SK-N-SH treated with all-trans-retinoic acid at 6 μM for 48 hours (cell line): Measurements from ENCODE around the gene SSNA1.
A peak's percentile ranks its signal among the peaks of the same experiment; 100 is the strongest.

ENCODE experiments used
- ATAC-seq: fragments of 200-7000 bp; cut with Tn5 transposase; 3 replicates; pipeline ENCODE4 v1.9.1; 2020; ENCODE audit warnings: mild to moderate bottlenecking, moderate library complexity
- ARNTL ChIP-seq: fragments of 450-650 bp; formaldehyde crosslinking; IDR thresholded peaks from 2 replicates; pipeline ENCODE4 v1.5.0; 2020; ENCODE audit warnings: low read depth, mild to moderate bottlenecking, moderate library complexity, borderline replicate concordance
- BACH2 ChIP-seq: fragments of 250-450 bp; sonication (Bioruptor Pico); IDR thresholded peaks from 2 replicates; pipeline ENCODE4 v1.9.0; 2021; ENCODE audit warnings: mild to moderate bottlenecking, borderline replicate concordance
- CREB5 ChIP-seq: fragments of 250-450 bp; sonication (Bioruptor Pico); IDR thresholded peaks from 2 replicates; pipeline ENCODE4 v1.5.1; 2020; ENCODE audit warnings: low read depth, mild to moderate bottlenecking, moderate library complexity
- CSDC2 ChIP-seq: fragments of 250-450 bp; sonication (Bioruptor Pico); IDR thresholded peaks from 2 replicates; pipeline ENCODE4 v1.5.0; 2020; ENCODE audit warnings: mild to moderate bottlenecking, moderate library complexity
- ESRRG ChIP-seq: fragments of 250-450 bp; sonication (Bioruptor Pico); IDR thresholded peaks from 2 replicates; pipeline ENCODE4 v1.6.1; 2021; ENCODE audit warnings: mild to moderate bottlenecking
- GLIS3 ChIP-seq: fragments of 250-450 bp; sonication (Bioruptor Pico); IDR thresholded peaks from 2 replicates; pipeline ENCODE4 v1.5.0; 2020; ENCODE audit warnings: mild to moderate bottlenecking, moderate library complexity
- ISL1 ChIP-seq: fragments of 250-450 bp; sonication (Bioruptor Pico); IDR thresholded peaks from 2 replicates; pipeline ENCODE4 v2.1.2; 2022; ENCODE audit warnings: mild to moderate bottlenecking, moderate library complexity
- OSR1 ChIP-seq: fragments of 250-450 bp; sonication (Bioruptor Pico); IDR thresholded peaks from 2 replicates; pipeline ENCODE4 v1.8.0; 2022; ENCODE audit warnings: moderate library complexity, mild to moderate bottlenecking, inconsistent platforms
- PPARA ChIP-seq: fragments of 250-450 bp; sonication (Bioruptor Pico); IDR thresholded peaks from 2 replicates; pipeline ENCODE4 v1.5.0; 2020; ENCODE audit warnings: mild to moderate bottlenecking, borderline replicate concordance
- RARB ChIP-seq: fragments of 250-450 bp; sonication (Bioruptor Pico); IDR thresholded peaks from 2 replicates; pipeline ENCODE4 v1.8.0; 2021; ENCODE audit warnings: mild to moderate bottlenecking, moderate library complexity
- SNAI2 ChIP-seq: fragments of 250-450 bp; sonication (Bioruptor Pico); IDR thresholded peaks from 2 replicates; pipeline ENCODE4 v1.5.0; 2020; ENCODE audit warnings: mild to moderate bottlenecking, moderate library complexity
- TCF4 ChIP-seq: fragments of 250-450 bp; sonication (Bioruptor Pico); IDR thresholded peaks from 2 replicates; pipeline ENCODE4 v1.8.0; 2021; ENCODE audit warnings: mild to moderate bottlenecking, moderate library complexity, borderline replicate concordance
- TOX ChIP-seq: fragments of 250-450 bp; sonication (Bioruptor Pico); IDR thresholded peaks from 2 replicates; pipeline ENCODE4 v1.8.0; 2021; ENCODE audit warnings: mild to moderate bottlenecking, moderate library complexity, borderline replicate concordance
- TSHZ2 ChIP-seq: fragments of 250-450 bp; sonication (Bioruptor Pico); IDR thresholded peaks from 2 replicates; pipeline ENCODE4 v1.5.0; 2020; ENCODE audit warnings: mild to moderate bottlenecking, moderate library complexity
- ZFP3 ChIP-seq: fragments of 250-450 bp; sonication (Bioruptor Pico); IDR thresholded peaks from 2 replicates; pipeline ENCODE4 v1.5.0; 2020; ENCODE audit warnings: mild to moderate bottlenecking, moderate library complexity
- ZFP30 ChIP-seq: fragments of 450-650 bp; formaldehyde crosslinking; IDR thresholded peaks from 2 replicates; pipeline ENCODE4 v1.5.0; 2022; ENCODE audit warnings: mild to moderate bottlenecking, moderate library complexity
- ZNF565 ChIP-seq: fragments of 450-650 bp; formaldehyde crosslinking; conservative IDR thresholded peaks from 2 replicates; pipeline ENCODE4 v1.5.0; 2020; ENCODE audit warnings: low read depth, mild to moderate bottlenecking, moderate library complexity
- ZNF70 ChIP-seq: fragments of 450-650 bp; formaldehyde crosslinking; IDR thresholded peaks from 2 replicates; pipeline ENCODE4 v1.5.0; 2020; ENCODE audit warnings: mild to moderate bottlenecking, moderate library complexity
- ZNF8 ChIP-seq: fragments of 450-650 bp; formaldehyde crosslinking; IDR thresholded peaks from 2 replicates; pipeline ENCODE4 v1.5.0; 2020; ENCODE audit warnings: mild to moderate bottlenecking, moderate library complexity
- TF ChIP-seq, protein P1 (sequence below): fragments of 250-450 bp; sonication (Bioruptor Pico); IDR thresholded peaks from 2 replicates; pipeline ENCODE4 v1.5.1; 2021; ENCODE audit warnings: mild to moderate bottlenecking, moderate library complexity
- TF ChIP-seq, protein P2 (sequence below): fragments of 250-450 bp; sonication (Bioruptor Pico); IDR thresholded peaks from 2 replicates; pipeline ENCODE4 v1.8.0; 2020; ENCODE audit warnings: mild to moderate bottlenecking, moderate library complexity, borderline replicate concordance

SSNA1 gene

GRCh38 chr9:137202966-137203365 lies 14.5 kb downstream of the SSNA1 start:
- TF ChIP-seq, protein P1, sequence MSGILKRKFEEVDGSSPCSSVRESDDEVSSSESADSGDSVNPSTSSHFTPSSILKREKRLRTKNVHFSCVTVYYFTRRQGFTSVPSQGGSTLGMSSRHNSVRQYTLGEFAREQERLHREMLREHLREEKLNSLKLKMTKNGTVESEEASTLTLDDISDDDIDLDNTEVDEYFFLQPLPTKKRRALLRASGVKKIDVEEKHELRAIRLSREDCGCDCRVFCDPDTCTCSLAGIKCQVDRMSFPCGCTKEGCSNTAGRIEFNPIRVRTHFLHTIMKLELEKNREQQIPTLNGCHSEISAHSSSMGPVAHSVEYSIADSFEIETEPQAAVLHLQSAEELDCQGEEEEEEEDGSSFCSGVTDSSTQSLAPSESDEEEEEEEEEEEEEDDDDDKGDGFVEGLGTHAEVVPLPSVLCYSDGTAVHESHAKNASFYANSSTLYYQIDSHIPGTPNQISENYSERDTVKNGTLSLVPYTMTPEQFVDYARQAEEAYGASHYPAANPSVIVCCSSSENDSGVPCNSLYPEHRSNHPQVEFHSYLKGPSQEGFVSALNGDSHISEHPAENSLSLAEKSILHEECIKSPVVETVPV (CRISPR knock-in tag) = no peak
- TF ChIP-seq TCF4 (no peak), ARNTL (CRISPR knock-in tag) (no peak), ZNF565 (no peak), GLIS3 (no peak), SNAI2 (CRISPR knock-in tag) (no peak), RARB (no peak), ISL1 (CRISPR knock-in tag) (no peak), TSHZ2 (CRISPR knock-in tag) (no peak)
- no peak for ATAC-seq

- TF ChIP-seq ZNF8 (CRISPR knock-in tag) (no peak), ARNTL (CRISPR knock-in tag) (no peak), TCF4 (no peak), BACH2 (CRISPR knock-in tag) (no peak), ZFP3 (no peak), ZFP30 (CRISPR knock-in tag) (no peak), ESRRG (no peak), CREB5 (no peak), OSR1 (CRISPR knock-in tag) (no peak), ZNF565 (no peak), PPARA (CRISPR knock-in tag) (no peak), CSDC2 (CRISPR knock-in tag) (no peak), RARB (no peak), SNAI2 (CRISPR knock-in tag) (no peak)
- TF ChIP-seq, protein P1 (CRISPR knock-in tag) = no peak
- TF ChIP-seq, protein P2, sequence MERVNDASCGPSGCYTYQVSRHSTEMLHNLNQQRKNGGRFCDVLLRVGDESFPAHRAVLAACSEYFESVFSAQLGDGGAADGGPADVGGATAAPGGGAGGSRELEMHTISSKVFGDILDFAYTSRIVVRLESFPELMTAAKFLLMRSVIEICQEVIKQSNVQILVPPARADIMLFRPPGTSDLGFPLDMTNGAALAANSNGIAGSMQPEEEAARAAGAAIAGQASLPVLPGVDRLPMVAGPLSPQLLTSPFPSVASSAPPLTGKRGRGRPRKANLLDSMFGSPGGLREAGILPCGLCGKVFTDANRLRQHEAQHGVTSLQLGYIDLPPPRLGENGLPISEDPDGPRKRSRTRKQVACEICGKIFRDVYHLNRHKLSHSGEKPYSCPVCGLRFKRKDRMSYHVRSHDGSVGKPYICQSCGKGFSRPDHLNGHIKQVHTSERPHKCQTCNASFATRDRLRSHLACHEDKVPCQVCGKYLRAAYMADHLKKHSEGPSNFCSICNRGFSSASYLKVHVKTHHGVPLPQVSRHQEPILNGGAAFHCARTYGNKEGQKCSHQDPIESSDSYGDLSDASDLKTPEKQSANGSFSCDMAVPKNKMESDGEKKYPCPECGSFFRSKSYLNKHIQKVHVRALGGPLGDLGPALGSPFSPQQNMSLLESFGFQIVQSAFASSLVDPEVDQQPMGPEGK (CRISPR knock-in tag) = no peak
Observed at GRCh38 chr9:137204731-137205125, 16.3 kb downstream of the SSNA1 start.

DNA sequence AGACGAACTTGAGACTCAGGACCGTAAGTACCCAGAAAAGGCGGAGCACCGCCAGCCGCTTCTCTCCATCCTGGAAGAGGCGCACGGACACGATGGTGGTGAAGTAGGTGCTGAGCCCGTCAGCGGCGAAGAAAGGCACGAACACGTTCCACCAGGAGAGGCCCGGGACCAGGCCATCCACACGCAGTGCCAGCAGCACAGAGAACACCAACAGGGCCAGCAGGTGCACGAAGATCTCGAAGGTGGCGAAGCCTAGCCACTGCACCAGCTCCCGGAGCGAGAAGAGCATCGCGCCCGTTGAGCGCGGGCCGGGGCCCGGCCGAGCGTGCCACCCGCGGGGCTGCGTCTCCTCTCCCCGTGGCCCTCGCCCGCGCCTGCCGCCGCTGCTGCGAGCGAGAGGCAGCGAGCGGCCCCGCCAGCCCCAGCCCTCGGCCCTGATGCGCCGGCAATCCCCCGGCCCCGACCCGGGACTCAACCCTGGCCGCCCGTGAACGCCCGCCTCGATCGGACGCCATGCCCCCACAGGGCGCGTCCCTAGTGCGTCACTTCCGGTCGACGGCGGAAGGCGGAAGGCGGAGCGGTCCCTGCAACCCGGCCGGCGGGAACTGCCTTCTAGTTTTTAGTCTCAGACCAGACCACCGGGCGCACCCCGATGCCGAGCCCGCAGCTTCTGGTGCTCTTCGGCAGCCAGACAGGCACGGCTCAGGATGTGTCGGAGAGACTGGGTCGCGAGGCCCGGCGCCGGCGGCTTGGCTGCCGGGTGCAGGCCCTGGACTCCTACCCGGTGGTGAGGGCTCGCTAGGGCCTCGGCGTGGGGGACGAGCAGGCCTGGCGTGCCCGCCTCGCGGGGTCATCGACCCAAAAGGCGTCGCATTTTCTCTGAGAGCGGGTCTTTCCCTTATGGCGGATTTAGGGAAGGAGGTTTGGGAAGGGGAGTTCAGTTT lies 16.9 kb downstream of the SSNA1 start, which contains the start of the genes NDOR1 and TMEM203:
Gene NDOR1, plus strand, starts transcription at position 575 of the 944 bp plus-strand sequence. Its CDS starts 78 bp downstream, at position 653.
Gene TMEM203, minus strand, starts transcription at position 523 of the 944 bp plus-strand sequence. Its CDS starts 234 bp downstream, at position 289.
- ATAC-seq = peak; percentile 53
- 0 out of 2 replicates have a peak, but pooled peaks have one; percentile 32 for TF ChIP-seq ZFP3
- no peak for TF ChIP-seq GLIS3
- TF ChIP-seq ZNF70 (CRISPR knock-in tag) = no peak
- no peak for TF ChIP-seq BACH2 (CRISPR knock-in tag)
- no peak for TF ChIP-seq RARB
- no peak for TF ChIP-seq TOX (CRISPR knock-in tag)

More at GRCh38 chr9:137204731-137205125, 16.3 kb downstream of the SSNA1 start:
- ATAC-seq = no peak
